Measurements from ENCODE around the gene MYO5A. TPM values are rescaled to one million over a fixed set of nuclear protein-coding genes. Genes with fewer than 3 reads are reported as not detected.
A peak's percentile ranks its signal among the peaks of the same experiment; 100 is the strongest.

MYO5A gene
- total and polyA plus RNA-seq, 5 donors from 2014 or later, result 6.1 to 63.3 (median 13.2) TPM

- H3K4me3 ChIP-seq (ENCODE audit: low read depth, low read length), result no peak overlapping the region
- Mint-ChIP-seq H3K4me3 (no peak overlapping the region), H3K9me3 (no peaks in the 10 kb centered on the region), H3K27ac (peak overlapping the region in 1 of 3 donors; percentile 66), H3K36me3 (peaks cover 42% of the 10 kb centered on the region), H3K27me3 (no peaks in the 10 kb centered on the region), H3K4me1 (peaks cover 0 to 8% (median 3%) of the 10 kb centered on the region in 4 donors)
- peaks cover 45% of the 10 kb centered on the region for H3K36me3 ChIP-seq (ENCODE audit: control insufficient read depth, insufficient read depth, low read length)
- H3K27ac ChIP-seq (ENCODE audit: insufficient read depth, low read length, poor library complexity, severe bottlenecking), result no peak overlapping the region
- H3K27me3 ChIP-seq (ENCODE audit: control insufficient read depth, insufficient read depth, low read length), result no peaks in the 10 kb centered on the region
- ATAC-seq (ENCODE audit: low read depth in 2 of 2) (no peak), DNase-seq (no peak)
- H3K9me3 ChIP-seq (ENCODE audit: control insufficient read depth in 2 of 2, low read length in 2 of 2), result no peaks in the 10 kb centered on the region
- no peaks in the 10 kb centered on the region for H3K4me1 ChIP-seq (ENCODE audit: control insufficient read depth, insufficient read depth, low read length, poor library complexity, severe bottlenecking)
Observed at GRCh38 chr15:52394118-52394517, 134.6 kb downstream of the MYO5A start.

GRCh38 chr15:52392008-52392687 is 136.5 kb downstream of the MYO5A start:
- H3K27ac Mint-ChIP-seq, result peak overlapping the region in 1 of 3 donors; percentile 32
- peaks cover 56% of the 10 kb centered on the region for H3K36me3 ChIP-seq (ENCODE audit: control insufficient read depth, insufficient read depth, low read length)
- H3K4me1 Mint-ChIP-seq, result peaks cover 0 to 12% (median 3%) of the 10 kb centered on the region in 4 donors
- no peaks in the 10 kb centered on the region for H3K9me3 Mint-ChIP-seq
- H3K27me3 ChIP-seq (ENCODE audit: control insufficient read depth, insufficient read depth, low read length), result no peaks in the 10 kb centered on the region
- H3K27ac ChIP-seq (ENCODE audit: insufficient read depth, low read length, poor library complexity, severe bottlenecking), result no peak overlapping the region
- no peaks in the 10 kb centered on the region for H3K9me3 ChIP-seq (ENCODE audit: control insufficient read depth in 2 of 2, low read length in 2 of 2)
- no peaks in the 10 kb centered on the region for H3K4me1 ChIP-seq (ENCODE audit: control insufficient read depth, insufficient read depth, low read length, poor library complexity, severe bottlenecking)
- H3K36me3 Mint-ChIP-seq, result peaks cover 44% of the 10 kb centered on the region
- no peak overlapping the region for H3K4me3 ChIP-seq (ENCODE audit: low read depth, low read length)
- DNase-seq, result no peak
- no peaks in the 10 kb centered on the region for H3K27me3 Mint-ChIP-seq
- H3K4me3 Mint-ChIP-seq, result no peak overlapping the region
- no peak for ATAC-seq (ENCODE audit: low read depth in 2 of 2)

- Mint-ChIP-seq H3K27ac (no peak overlapping the region), H3K27me3 (no peaks in the 10 kb centered on the region), H3K4me3 (no peak overlapping the region), H3K9me3 (no peaks in the 10 kb centered on the region), H3K36me3 (peaks cover 40% of the 10 kb centered on the region), H3K4me1 (peaks cover 0 to 10% (median 3%) of the 10 kb centered on the region in 4 donors)
- Histone ChIP-seq H3K9me3 (ENCODE audit: control insufficient read depth in 2 of 2, low read length in 2 of 2) (no peaks in the 10 kb centered on the region), H3K4me3 (ENCODE audit: low read depth, low read length) (no peak overlapping the region), H3K4me1 (ENCODE audit: control insufficient read depth, insufficient read depth, low read length, poor library complexity, severe bottlenecking) (no peaks in the 10 kb centered on the region), H3K27ac (ENCODE audit: insufficient read depth, low read length, poor library complexity, severe bottlenecking) (no peak overlapping the region), H3K36me3 (ENCODE audit: control insufficient read depth, insufficient read depth, low read length) (peaks cover 55% of the 10 kb centered on the region), H3K27me3 (ENCODE audit: control insufficient read depth, insufficient read depth, low read length) (no peaks in the 10 kb centered on the region)
- DNase-seq (no peak), ATAC-seq (ENCODE audit: low read depth in 2 of 2) (no peak)
Observed at GRCh38 chr15:52391069-52391468, 137.6 kb downstream of the MYO5A start.

GRCh38 chr15:52385670-52386069 is 143.0 kb downstream of the MYO5A start:
- H3K36me3 Mint-ChIP-seq, result peaks cover 34% of the 10 kb centered on the region
- no peak overlapping the region for H3K27ac Mint-ChIP-seq
- H3K4me3 Mint-ChIP-seq, result no peak overlapping the region
- Histone ChIP-seq H3K27ac (ENCODE audit: insufficient read depth, low read length, poor library complexity, severe bottlenecking) (no peak overlapping the region), H3K4me3 (ENCODE audit: low read depth, low read length) (no peak overlapping the region), H3K27me3 (ENCODE audit: control insufficient read depth, insufficient read depth, low read length) (no peaks in the 10 kb centered on the region), H3K9me3 (ENCODE audit: control insufficient read depth in 2 of 2, low read length in 2 of 2) (no peaks in the 10 kb centered on the region), H3K36me3 (ENCODE audit: control insufficient read depth, insufficient read depth, low read length) (peaks cover 69% of the 10 kb centered on the region), H3K4me1 (ENCODE audit: control insufficient read depth, insufficient read depth, low read length, poor library complexity, severe bottlenecking) (no peaks in the 10 kb centered on the region)
- no peaks in the 10 kb centered on the region for H3K9me3 Mint-ChIP-seq
- H3K27me3 Mint-ChIP-seq, result no peaks in the 10 kb centered on the region
- ATAC-seq (ENCODE audit: low read depth in 2 of 2) (no peak), DNase-seq (no peak)
- peaks cover 0 to 9% (median 1%) of the 10 kb centered on the region in 4 donors for H3K4me1 Mint-ChIP-seq

DNA sequence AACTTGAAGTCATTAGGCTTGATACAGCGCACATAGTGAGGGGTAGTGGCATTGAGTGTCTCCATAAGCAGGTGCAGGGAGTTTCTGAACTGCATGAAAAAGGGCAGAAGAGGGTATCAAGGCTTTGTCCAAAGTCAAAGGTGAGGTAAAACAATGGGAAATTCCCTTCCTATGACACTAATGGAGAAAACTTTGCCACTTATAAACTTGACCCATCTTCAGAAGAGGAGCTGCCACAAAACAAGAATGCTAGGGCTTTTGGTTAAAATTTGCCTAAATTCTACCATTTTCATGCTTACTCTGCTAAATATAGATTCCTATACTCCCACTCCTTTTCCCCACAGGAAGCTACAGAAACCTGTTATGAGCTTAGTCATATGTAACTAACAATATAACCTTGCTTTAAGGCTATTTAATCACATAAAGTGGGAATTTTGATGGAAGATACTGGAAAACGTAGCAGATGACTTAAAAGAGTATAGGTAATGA is 145.5 kb downstream of the MYO5A start:
- no peak overlapping the region for H3K27ac ChIP-seq (ENCODE audit: insufficient read depth, low read length, poor library complexity, severe bottlenecking)
- peak overlapping the region in 1 of 3 donors; percentile 15 for H3K27ac Mint-ChIP-seq

DNA sequence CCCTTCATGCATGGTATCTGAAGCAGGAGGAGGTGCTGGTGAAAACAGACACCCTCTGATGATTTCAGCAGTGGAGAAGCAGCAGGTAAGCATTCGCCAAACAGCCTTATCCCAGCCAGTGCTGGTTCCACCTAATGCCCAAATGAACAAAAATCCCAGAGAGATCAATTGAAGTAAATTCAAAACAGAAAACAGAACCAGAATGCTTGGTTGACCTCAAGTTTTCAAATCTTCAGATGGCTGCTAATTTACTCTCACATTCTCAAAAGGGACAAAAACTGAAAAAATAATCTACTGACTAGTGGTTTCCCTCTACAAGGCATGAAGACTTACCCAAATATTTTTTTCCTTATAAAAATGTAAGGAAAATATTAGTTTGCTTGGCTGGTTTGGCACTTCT is 146.0 kb downstream of the MYO5A start:
- H3K4me3 ChIP-seq (ENCODE audit: low read depth, low read length), result no peak overlapping the region
- no peak for ATAC-seq (ENCODE audit: low read depth in 2 of 2)
- H3K9me3 Mint-ChIP-seq, result no peaks in the 10 kb centered on the region
- H3K27me3 ChIP-seq (ENCODE audit: control insufficient read depth, insufficient read depth, low read length), result no peaks in the 10 kb centered on the region
- H3K36me3 ChIP-seq (ENCODE audit: control insufficient read depth, insufficient read depth, low read length), result peaks cover 66% of the 10 kb centered on the region
- peaks cover 29% of the 10 kb centered on the region for H3K36me3 Mint-ChIP-seq
- H3K27me3 Mint-ChIP-seq, result no peaks in the 10 kb centered on the region
- no peak overlapping the region for H3K27ac Mint-ChIP-seq
- no peak overlapping the region for H3K4me3 Mint-ChIP-seq
- no peak for DNase-seq
- peaks cover 0 to 11% (median 1%) of the 10 kb centered on the region in 4 donors for H3K4me1 Mint-ChIP-seq
- H3K4me1 ChIP-seq (ENCODE audit: control insufficient read depth, insufficient read depth, low read length, poor library complexity, severe bottlenecking), result no peaks in the 10 kb centered on the region
- H3K9me3 ChIP-seq (ENCODE audit: control insufficient read depth in 2 of 2, low read length in 2 of 2), result no peaks in the 10 kb centered on the region
- H3K27ac ChIP-seq (ENCODE audit: insufficient read depth, low read length, poor library complexity, severe bottlenecking), result no peak overlapping the region

More for the DNA sequence above, 145.5 kb downstream of the MYO5A start:
- Mint-ChIP-seq H3K36me3 (peaks cover 32% of the 10 kb centered on the region), H3K27me3 (no peaks in the 10 kb centered on the region), H3K4me3 (no peak overlapping the region), H3K9me3 (no peaks in the 10 kb centered on the region), H3K4me1 (peaks cover 0 to 11% (median 1%) of the 10 kb centered on the region in 4 donors)
- H3K9me3 ChIP-seq (ENCODE audit: control insufficient read depth in 2 of 2, low read length in 2 of 2), result no peaks in the 10 kb centered on the region
- no peaks in the 10 kb centered on the region for H3K27me3 ChIP-seq (ENCODE audit: control insufficient read depth, insufficient read depth, low read length)
- H3K4me3 ChIP-seq (ENCODE audit: low read depth, low read length), result no peak overlapping the region
- ATAC-seq (ENCODE audit: low read depth in 2 of 2) (no peak), DNase-seq (no peak)
- no peaks in the 10 kb centered on the region for H3K4me1 ChIP-seq (ENCODE audit: control insufficient read depth, insufficient read depth, low read length, poor library complexity, severe bottlenecking)
- peaks cover 66% of the 10 kb centered on the region for H3K36me3 ChIP-seq (ENCODE audit: control insufficient read depth, insufficient read depth, low read length)

GRCh38 chr15:52379395-52380106 is 149.1 kb downstream of the MYO5A start:
- H3K27ac Mint-ChIP-seq, result peak overlapping the region; percentile 20 to 76 (median 76)

More at GRCh38 chr15:52379395-52380106, 149.1 kb downstream of the MYO5A start:
- H3K36me3 Mint-ChIP-seq, result peaks cover 44% of the 10 kb centered on the region
- H3K4me3 Mint-ChIP-seq, result peak overlapping the region in 1 of 4 donors; percentile 51
- no peak overlapping the region for H3K4me3 ChIP-seq (ENCODE audit: low read depth, low read length)
- DNase-seq (peak in 1 of 3 donors; percentile 13), ATAC-seq (ENCODE audit: low read depth in 2 of 2) (no peak)
- no peak overlapping the region for H3K27ac ChIP-seq (ENCODE audit: insufficient read depth, low read length, poor library complexity, severe bottlenecking)
- H3K4me1 ChIP-seq (ENCODE audit: control insufficient read depth, insufficient read depth, low read length, poor library complexity, severe bottlenecking), result no peaks in the 10 kb centered on the region
- H3K27me3 ChIP-seq (ENCODE audit: control insufficient read depth, insufficient read depth, low read length), result no peaks in the 10 kb centered on the region
- H3K36me3 ChIP-seq (ENCODE audit: control insufficient read depth, insufficient read depth, low read length), result peaks cover 72% of the 10 kb centered on the region
- peaks cover 0 to 11% (median 1%) of the 10 kb centered on the region in 4 donors for H3K4me1 Mint-ChIP-seq
- H3K9me3 Mint-ChIP-seq, result no peaks in the 10 kb centered on the region
- no peaks in the 10 kb centered on the region for H3K9me3 ChIP-seq (ENCODE audit: control insufficient read depth in 2 of 2, low read length in 2 of 2)
- no peaks in the 10 kb centered on the region for H3K27me3 Mint-ChIP-seq

Measured in CD4-positive, CD25-positive, alpha-beta regulatory T cell (primary cell).